Common myeloid progenitor, CD34-positive (primary cell): ENCODE results near the gene TRAPPC3.

Experiments
- CTCF ChIA-PET: fragments of 350-600 bp; sonication (Branson Sonifier 250); formaldehyde crosslinking; loops from one replicate; lab custom pipeline; 2021; ENCODE audit warnings: antibody characterized with exemption; lab: Charles Lee
- POLR2A ChIA-PET: fragments of 350-600 bp; sonication (Branson Sonifier 250); formaldehyde crosslinking; loops from one replicate; lab custom pipeline; 2021; ENCODE audit warnings: antibody characterized with exemption; lab: Charles Lee
- DNase-seq, 3 donors: peaks; one replicate each; pipeline versions ENCODE4 v3.0.0 to v3.0.0-alpha.2; 2013
- H3K27ac ChIP-seq, 2 experiments: 1 replicate in 1 of 2; 2 replicates in 1 of 2; pipeline ENCODE4 v1.7.0; 2013; ENCODE audit warnings: inconsistent platforms in 2 of 2, low read length in 2 of 2, mild to moderate bottlenecking in 2 of 2, low read depth in 1 of 2, moderate library complexity in 1 of 2; ENCODE audit not compliant: severe bottlenecking in 2 of 2, insufficient read depth in 1 of 2, poor library complexity in 1 of 2
- H3K27me3 ChIP-seq, 5 experiments: replicated peaks in 2 of 5; 1 replicate in 3 of 5; 2 replicates in 2 of 5; pipeline versions ENCODE4 v1.6.1 to v1.7.0; 2013; ENCODE audit warnings: low read length in 4 of 5, mild to moderate bottlenecking in 2 of 5, moderate library complexity in 2 of 5, inconsistent platforms in 1 of 5; ENCODE audit not compliant: insufficient read depth in 5 of 5, control insufficient read depth in 4 of 5
- H3K36me3 ChIP-seq, 4 experiments: 1 replicate in 2 of 4; 2 replicates in 2 of 4; pipeline versions ENCODE4 v1.6.1 to v1.7.0; 2013; ENCODE audit warnings: low read length in 3 of 4, control low read depth in 1 of 4, mild to moderate bottlenecking in 1 of 4; ENCODE audit not compliant: control insufficient read depth in 4 of 4, insufficient read depth in 4 of 4
- H3K4me1 ChIP-seq, 4 experiments: 1 replicate in 3 of 4; 2 replicates in 1 of 4; pipeline versions ENCODE4 v1.6.1 to v1.7.1; 2013; ENCODE audit warnings: low read length in 3 of 4, mild to moderate bottlenecking in 3 of 4, control low read depth in 1 of 4, inconsistent platforms in 1 of 4, moderate library complexity in 1 of 4; ENCODE audit not compliant: control insufficient read depth in 4 of 4, insufficient read depth in 4 of 4; ENCODE audit errors: control extremely low read depth in 1 of 4
- H3K4me3 ChIP-seq, 7 experiments: 1 replicate in 4 of 7; 2 replicates in 3 of 7; pipeline versions ENCODE4 v1.5.1 to v1.7.0; 2013; ENCODE audit warnings: mild to moderate bottlenecking in 7 of 7, low read length in 6 of 7, moderate library complexity in 6 of 7, inconsistent platforms in 2 of 7, low read depth in 2 of 7, control low read depth in 1 of 7; ENCODE audit not compliant: insufficient read depth in 4 of 7, control insufficient read depth in 1 of 7; ENCODE audit errors: extremely low read depth in 1 of 7
- H3K9me3 ChIP-seq, 5 experiments: 1 replicate in 4 of 5; 2 replicates in 1 of 5; pipeline versions ENCODE4 v1.6.1 to v1.7.1; 2013; ENCODE audit warnings: low read length in 4 of 5, mild to moderate bottlenecking in 2 of 5, inconsistent platforms in 1 of 5, low read depth in 1 of 5, moderate library complexity in 1 of 5; ENCODE audit not compliant: control insufficient read depth in 4 of 5, insufficient read depth in 2 of 5; ENCODE audit errors: control extremely low read depth in 1 of 5
- WGBS: methylation state at CpG from one replicate; pipeline ENCODE4 v1.1.5; 2013; ENCODE audit not compliant: insufficient coverage; 5-methylcytosine and 5-hydroxymethylcytosine counted together

TRAPPC3 gene

GRCh38 chr1:36097693-36098585 lies 51.3 kb downstream of the TRAPPC3 start:
- H3K36me3 ChIP-seq: peaks cover 11 to 26% (median 21%) of the 10 kb centered on the region in 4 experiments
- no peak for DNase-seq
- peaks cover 0 to 20% (median 13%) of the 10 kb centered on the region in 4 experiments for H3K4me1 ChIP-seq
- POLR2A ChIA-PET: interaction anchor here (0.5 to 0.6 kb wide), 2 partner anchors 58 kb away, joined by 3 read pairs; partner anchors contain the start of gene MAP7D1
- CTCF ChIA-PET: interaction anchor here (0.8 to 17.2 kb wide), 10 partner anchors 8 to 202 kb away, joined by 3 to 283 read pairs (median 4); no protein-coding TSS in a partner anchor
- no peak overlapping the region for H3K4me3 ChIP-seq
- no peaks in the 10 kb centered on the region for H3K27me3 ChIP-seq
- WGBS: 98% methylated on average over 32 of the region's 33 CpGs
- no peak overlapping the region for H3K27ac ChIP-seq
- H3K9me3 ChIP-seq: no peaks in the 10 kb centered on the region

- Histone ChIP-seq H3K36me3 (peaks cover 22 to 38% (median 32%) of the 10 kb centered on the region in 4 experiments), H3K4me3 (no peak overlapping the region), H3K4me1 (peaks cover 0 to 20% (median 13%) of the 10 kb centered on the region in 4 experiments)
These were observed 52.5 kb downstream of the TRAPPC3 start for GRCh38 chr1:36096500-36097432.

GRCh38 chr1:36095760-36096405 lies 53.4 kb downstream of the TRAPPC3 start:
- ChIA-PET CTCF (interaction anchor here (1.0 to 17.2 kb wide), 5 partner anchors 36 to 192 kb away, joined by 3 to 283 read pairs (median 5); no protein-coding TSS in a partner anchor), POLR2A (no interaction called here)
- peaks cover 0 to 20% (median 14%) of the 10 kb centered on the region in 4 experiments for H3K4me1 ChIP-seq
- H3K27ac ChIP-seq: peak overlapping the region in 1 of 2 experiments; percentile 39
- 77% methylated on average over 6 of the region's 15 CpGs for WGBS
- H3K36me3 ChIP-seq: peaks cover 22 to 46% (median 36%) of the 10 kb centered on the region in 4 experiments
- no peak overlapping the region for H3K4me3 ChIP-seq
- peak in 2 of 3 donors; percentile 60 to 65 for DNase-seq
- H3K9me3 ChIP-seq: no peaks in the 10 kb centered on the region
- H3K27me3 ChIP-seq: no peaks in the 10 kb centered on the region

More at GRCh38 chr1:36096500-36097432, 52.5 kb downstream of the TRAPPC3 start:
- no peaks in the 10 kb centered on the region for H3K9me3 ChIP-seq
- ChIA-PET POLR2A (interaction anchor here (0.5 kb wide), 2 partner anchors 22 to 59 kb away, joined by 3 read pairs; partner anchors contain the start of gene MAP7D1), CTCF (interaction anchor here (0.7 to 17.2 kb wide), 9 partner anchors 11 to 193 kb away, joined by 3 to 283 read pairs (median 4); no protein-coding TSS in a partner anchor)
- no peaks in the 10 kb centered on the region for H3K27me3 ChIP-seq
- 91% methylated on average over 11 of the region's 16 CpGs for WGBS
- peak overlapping the region in 1 of 2 experiments; percentile 39 for H3K27ac ChIP-seq
- peak in 2 of 3 donors; percentile 32 to 34 for DNase-seq

GRCh38 chr1:36094621-36095061 lies 54.6 kb downstream of the TRAPPC3 start:
- H3K9me3 ChIP-seq: no peaks in the 10 kb centered on the region
- ChIA-PET POLR2A (no interaction called here), CTCF (interaction anchor here (1.1 to 17.2 kb wide), 4 partner anchors 12 to 209 kb away, joined by 3 to 283 read pairs (median 26); no protein-coding TSS in a partner anchor)
- H3K4me1 ChIP-seq: peaks cover 3 to 25% (median 20%) of the 10 kb centered on the region in 4 experiments
- peak overlapping the region in 1 of 2 experiments; percentile 35 for H3K27ac ChIP-seq
- WGBS: 96% methylated on average over 7 of the region's 8 CpGs
- DNase-seq: no peak
- peaks cover 22 to 46% (median 36%) of the 10 kb centered on the region in 4 experiments for H3K36me3 ChIP-seq
- no peaks in the 10 kb centered on the region for H3K27me3 ChIP-seq
- H3K4me3 ChIP-seq: no peak overlapping the region

GRCh38 chr1:36093929-36094328 lies 55.4 kb downstream of the TRAPPC3 start:
- CTCF ChIA-PET: interaction anchor here (1.2 to 17.2 kb wide), 5 partner anchors 13 to 192 kb away, joined by 3 to 283 read pairs (median 8); partner anchors contain the start of gene TRAPPC3

GRCh38 chr1:36093226-36093625 lies 56.1 kb downstream of the TRAPPC3 start:
- Histone ChIP-seq H3K4me1 (peaks cover 3 to 31% (median 27%) of the 10 kb centered on the region in 4 experiments), H3K27ac (no peak overlapping the region), H3K36me3 (peaks cover 22 to 46% (median 36%) of the 10 kb centered on the region in 4 experiments), H3K4me3 (no peak overlapping the region), H3K27me3 (no peaks in the 10 kb centered on the region), H3K9me3 (no peaks in the 10 kb centered on the region)
- WGBS: 98% methylated on average over 4 of the region's 7 CpGs
- DNase-seq: no peak
- ChIA-PET POLR2A (no interaction called here), CTCF (interaction anchor here (1.2 to 17.2 kb wide), 6 partner anchors 14 to 207 kb away, joined by 3 to 283 read pairs (median 7); partner anchors contain the start of gene TRAPPC3)

More at GRCh38 chr1:36093929-36094328, 55.4 kb downstream of the TRAPPC3 start:
- WGBS: 92% methylated on average over 3 of the region's 3 CpGs
- DNase-seq: no peak
- Histone ChIP-seq H3K4me3 (no peak overlapping the region), H3K27ac (no peak overlapping the region), H3K4me1 (peaks cover 3 to 28% (median 25%) of the 10 kb centered on the region in 4 experiments), H3K36me3 (peaks cover 22 to 46% (median 36%) of the 10 kb centered on the region in 4 experiments), H3K9me3 (no peaks in the 10 kb centered on the region), H3K27me3 (no peaks in the 10 kb centered on the region)
- POLR2A ChIA-PET: no interaction called here
